ENCODE data around the gene HNRNPC.
"Not testable (repeated sequence)": the region's sequence is repeated elsewhere in the genome, so short reads cannot be mapped to it uniquely, and the experiment has no call there.

HNRNPC gene

GRCh38 chr14:21215130-21215878 lies 53.9 kb downstream of the HNRNPC start:
- no peak overlapping the region for H2AFZ ChIP-seq (ENCODE audit: low read depth, low read length)
- no peak for ATAC-seq (ENCODE audit: insufficient read depth, low read depth)
- no peak overlapping the region for H3K27ac ChIP-seq (ENCODE audit: low read length)
- peaks cover 86% of the 10 kb centered on the region for H3K79me2 ChIP-seq (ENCODE audit: insufficient read depth, low read length)
- TF ChIP-seq EZH2 (IDR thresholded peaks at IDR 0.05; ENCODE audit: borderline replicate concordance, low read depth, low read length, severe bottlenecking), result no peak
- no peak for TF ChIP-seq CTCF (IDR thresholded peaks at IDR 0.05; ENCODE audit: borderline replicate concordance, extremely low read depth, low read length, poor library complexity, severe bottlenecking)
- no peaks in the 10 kb centered on the region for H3K9me3 ChIP-seq (ENCODE audit: insufficient read depth, low read length, severe bottlenecking)
- H3K4me2 ChIP-seq (ENCODE audit: insufficient read depth, low read length), result no peak overlapping the region
- H3K27me3 ChIP-seq (ENCODE audit: insufficient read depth, low read length, poor library complexity), result no peaks in the 10 kb centered on the region
- DNase-seq, result no peak
- H3K4me3 ChIP-seq (ENCODE audit: low read depth in 1 of 2, low read length in 2 of 2), result no peak overlapping the region
- H4K20me1 ChIP-seq (ENCODE audit: insufficient read depth, low read length), result peaks cover 79% of the 10 kb centered on the region
- H3K36me3 ChIP-seq (ENCODE audit: insufficient read depth, low read length), result peaks cover 94% of the 10 kb centered on the region
- H3K9ac ChIP-seq (ENCODE audit: low read depth, low read length), result no peak overlapping the region
- no peaks in the 10 kb centered on the region for H3K4me1 ChIP-seq (ENCODE audit: insufficient read depth, low read length)

GRCh38 chr14:21213652-21214051 lies 55.6 kb downstream of the HNRNPC start:
- no peak overlapping the region for H2AFZ ChIP-seq (ENCODE audit: low read depth, low read length)
- H3K4me1 ChIP-seq (ENCODE audit: insufficient read depth, low read length), result no peaks in the 10 kb centered on the region
- ATAC-seq (ENCODE audit: insufficient read depth, low read depth), result no peak
- H3K9me3 ChIP-seq (ENCODE audit: insufficient read depth, low read length, severe bottlenecking), result no peaks in the 10 kb centered on the region
- no peak overlapping the region for H3K4me2 ChIP-seq (ENCODE audit: insufficient read depth, low read length)
- H3K36me3 ChIP-seq (ENCODE audit: insufficient read depth, low read length), result peaks cover 93% of the 10 kb centered on the region
- H3K4me3 ChIP-seq (ENCODE audit: low read depth in 1 of 2, low read length in 2 of 2), result no peak overlapping the region
- H3K79me2 ChIP-seq (ENCODE audit: insufficient read depth, low read length), result peaks cover 69% of the 10 kb centered on the region
- H3K9ac ChIP-seq (ENCODE audit: low read depth, low read length), result no peak overlapping the region
- DNase-seq, result no peak
- H3K27me3 ChIP-seq (ENCODE audit: insufficient read depth, low read length, poor library complexity), result no peaks in the 10 kb centered on the region
- TF ChIP-seq EZH2 (IDR thresholded peaks at IDR 0.05; ENCODE audit: borderline replicate concordance, low read depth, low read length, severe bottlenecking) (no peak), CTCF (IDR thresholded peaks at IDR 0.05; ENCODE audit: borderline replicate concordance, extremely low read depth, low read length, poor library complexity, severe bottlenecking) (no peak)
- H3K27ac ChIP-seq (ENCODE audit: low read length), result no peak overlapping the region
- peaks cover 79% of the 10 kb centered on the region for H4K20me1 ChIP-seq (ENCODE audit: insufficient read depth, low read length)

- H3K27me3 ChIP-seq (ENCODE audit: insufficient read depth, low read length, poor library complexity); H3K9ac ChIP-seq (ENCODE audit: low read depth, low read length); DNase-seq; H3K4me3 ChIP-seq (ENCODE audit: low read depth in 1 of 2, low read length in 2 of 2); ATAC-seq (ENCODE audit: insufficient read depth, low read depth); H2AFZ ChIP-seq (ENCODE audit: low read depth, low read length); H3K27ac ChIP-seq (ENCODE audit: low read length); H3K4me1 ChIP-seq (ENCODE audit: insufficient read depth, low read length); H3K4me2 ChIP-seq (ENCODE audit: insufficient read depth, low read length); H3K9me3 ChIP-seq (ENCODE audit: insufficient read depth, low read length, severe bottlenecking): not testable (repeated sequence)
- peaks cover 93% of the 10 kb centered on the region for H3K36me3 ChIP-seq (ENCODE audit: insufficient read depth, low read length)
- peaks cover 61% of the 10 kb centered on the region for H3K79me2 ChIP-seq (ENCODE audit: insufficient read depth, low read length)
- H4K20me1 ChIP-seq (ENCODE audit: insufficient read depth, low read length), result peaks cover 78% of the 10 kb centered on the region
Measured at GRCh38 chr14:21212824-21213223, 56.4 kb downstream of the HNRNPC start.

- H3K27ac ChIP-seq (ENCODE audit: low read length), result no peak overlapping the region
- H3K9me3 ChIP-seq (ENCODE audit: insufficient read depth, low read length, severe bottlenecking), result no peaks in the 10 kb centered on the region
- no peak for ATAC-seq (ENCODE audit: insufficient read depth, low read depth)
- H3K79me2 ChIP-seq (ENCODE audit: insufficient read depth, low read length), result peaks cover 48% of the 10 kb centered on the region
- H3K36me3 ChIP-seq (ENCODE audit: insufficient read depth, low read length), result peaks cover 93% of the 10 kb centered on the region
- H3K4me2 ChIP-seq (ENCODE audit: insufficient read depth, low read length), result no peak overlapping the region
- H3K4me3 ChIP-seq (ENCODE audit: low read depth in 1 of 2, low read length in 2 of 2), result no peak overlapping the region
- no peaks in the 10 kb centered on the region for H3K4me1 ChIP-seq (ENCODE audit: insufficient read depth, low read length)
- H3K27me3 ChIP-seq (ENCODE audit: insufficient read depth, low read length, poor library complexity), result no peaks in the 10 kb centered on the region
- DNase-seq, result no peak
- H2AFZ ChIP-seq (ENCODE audit: low read depth, low read length), result no peak overlapping the region
- peaks cover 65% of the 10 kb centered on the region for H4K20me1 ChIP-seq (ENCODE audit: insufficient read depth, low read length)
- TF ChIP-seq EZH2 (IDR thresholded peaks at IDR 0.05; ENCODE audit: borderline replicate concordance, low read depth, low read length, severe bottlenecking) (no peak), CTCF (IDR thresholded peaks at IDR 0.05; ENCODE audit: borderline replicate concordance, extremely low read depth, low read length, poor library complexity, severe bottlenecking) (no peak)
- no peak overlapping the region for H3K9ac ChIP-seq (ENCODE audit: low read depth, low read length)
Measured at GRCh38 chr14:21211509-21211908, 57.7 kb downstream of the HNRNPC start.

Data from DND-41 (cell line).